ENCODE measurements around the gene PHF12.
A peak's percentile ranks its signal among the peaks of the same experiment; 100 is the strongest.

PHF12 gene

DNA sequence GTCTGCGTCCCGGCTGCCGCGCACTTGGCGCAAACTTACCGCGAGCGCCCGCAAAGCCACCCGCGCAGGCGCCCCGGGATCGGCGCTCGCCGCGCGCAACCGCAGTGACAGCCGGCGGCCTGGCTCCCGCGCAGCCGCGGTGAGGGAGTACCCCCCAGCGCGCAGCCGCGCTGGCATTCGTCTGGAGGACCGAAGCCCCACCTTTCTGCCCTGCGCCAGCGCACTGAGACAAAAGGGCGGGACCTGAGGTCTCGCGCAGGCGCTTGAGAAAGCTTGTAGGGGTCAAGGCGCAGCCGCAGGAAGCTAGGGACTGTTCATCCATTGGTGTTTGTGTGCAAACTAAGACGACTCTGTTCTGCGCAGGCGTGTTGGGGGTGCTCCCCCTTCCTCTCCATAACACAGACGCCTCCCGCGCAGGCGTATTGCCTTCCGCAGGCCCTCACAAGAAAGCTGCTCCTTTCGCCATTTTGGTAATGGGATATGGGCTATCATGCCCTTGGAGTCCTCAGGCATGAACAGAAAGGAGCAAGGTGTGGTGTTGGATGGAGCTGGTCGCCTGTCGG lies at the start of gene PHF12:
TSS of gene PHF12 (minus strand) at position 91 of the 563 bp plus-strand sequence. CDS start 558 bp downstream, outside the sequence.
- H3K27ac ChIP-seq: peak within 1 kb of the TSS; percentile 100
- TF ChIP-seq CTCF (conservative IDR thresholded peaks at IDR 0.05): no peak

DNA sequence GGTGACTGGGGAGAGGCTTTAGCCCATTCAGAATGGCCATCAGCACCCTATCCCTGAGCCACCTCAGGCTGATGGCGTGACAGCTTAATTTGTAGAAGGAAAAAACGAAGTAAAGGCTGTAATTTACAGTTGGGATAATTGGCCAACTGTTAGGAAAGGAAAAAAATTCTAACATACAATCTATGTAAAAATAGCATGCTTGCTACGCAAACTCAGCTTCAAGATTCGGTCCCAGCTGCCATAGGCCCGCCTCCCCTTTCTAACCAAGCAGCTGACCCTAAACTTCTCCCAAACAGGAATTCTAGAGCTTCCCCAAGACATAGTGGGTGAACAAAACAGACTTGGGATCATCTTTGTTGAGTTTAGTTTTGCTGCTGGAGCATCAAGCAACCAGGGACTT lies 49.7 kb upstream of the PHF12 start:
- H3K27ac ChIP-seq: no peak overlapping the region
- TF ChIP-seq CTCF (conservative IDR thresholded peaks at IDR 0.05): no peak

- no peak for TF ChIP-seq CTCF (conservative IDR thresholded peaks at IDR 0.05)
- no peak overlapping the region for H3K27ac ChIP-seq
Observed at GRCh38 chr17:28999206-28999605, 47.9 kb upstream of the PHF12 start.

DNA sequence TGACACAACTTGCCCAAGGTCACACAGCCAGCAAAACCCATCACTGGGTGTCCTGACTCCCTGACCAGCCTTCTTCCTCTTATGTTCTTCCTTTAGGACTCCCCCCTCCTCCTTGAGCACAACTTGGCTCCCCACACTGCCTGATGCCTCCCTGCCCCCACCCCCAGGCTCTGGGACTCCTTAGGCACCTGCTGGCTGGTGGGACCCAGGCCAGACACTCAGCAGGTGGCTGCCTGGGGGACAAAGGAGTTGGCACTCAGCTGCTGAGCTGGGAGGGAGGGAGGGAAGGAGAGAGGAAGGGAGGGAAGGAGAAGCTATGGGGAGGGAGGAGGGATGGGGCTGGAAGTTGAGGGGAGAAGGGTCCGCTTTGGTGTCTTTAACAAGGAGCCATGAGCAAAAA lies 46.5 kb upstream of the PHF12 start:
- no peak for TF ChIP-seq CTCF (conservative IDR thresholded peaks at IDR 0.05)
- H3K27ac ChIP-seq: no peak overlapping the region

DNA sequence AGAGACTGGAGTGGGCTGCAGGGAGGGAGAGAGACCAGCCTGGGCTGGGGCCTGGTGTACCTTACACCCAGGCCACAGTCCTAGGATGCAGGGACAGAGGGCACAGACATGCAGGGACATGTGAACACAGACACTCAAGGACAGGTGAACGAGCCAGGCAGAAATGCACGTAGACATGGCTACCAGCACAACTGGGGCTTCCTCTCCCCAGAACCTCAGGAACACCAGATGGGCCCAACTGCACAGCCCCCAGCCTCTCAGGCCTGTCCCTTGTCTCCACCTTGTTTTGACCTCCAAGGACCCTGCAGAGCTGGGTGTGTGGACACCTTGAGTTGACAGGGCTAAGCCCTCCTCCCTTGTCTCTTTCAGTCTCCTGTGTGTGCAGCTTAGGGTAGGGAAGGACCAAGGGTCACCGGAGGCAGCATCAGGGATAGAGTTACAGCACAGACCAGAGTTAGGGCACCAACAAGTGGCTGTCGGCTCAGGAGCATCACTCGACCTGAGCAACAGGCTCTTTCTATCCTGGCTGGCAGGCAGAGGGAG lies 45.3 kb upstream of the PHF12 start:
- no peak for TF ChIP-seq CTCF (conservative IDR thresholded peaks at IDR 0.05)
- no peak overlapping the region for H3K27ac ChIP-seq

DNA sequence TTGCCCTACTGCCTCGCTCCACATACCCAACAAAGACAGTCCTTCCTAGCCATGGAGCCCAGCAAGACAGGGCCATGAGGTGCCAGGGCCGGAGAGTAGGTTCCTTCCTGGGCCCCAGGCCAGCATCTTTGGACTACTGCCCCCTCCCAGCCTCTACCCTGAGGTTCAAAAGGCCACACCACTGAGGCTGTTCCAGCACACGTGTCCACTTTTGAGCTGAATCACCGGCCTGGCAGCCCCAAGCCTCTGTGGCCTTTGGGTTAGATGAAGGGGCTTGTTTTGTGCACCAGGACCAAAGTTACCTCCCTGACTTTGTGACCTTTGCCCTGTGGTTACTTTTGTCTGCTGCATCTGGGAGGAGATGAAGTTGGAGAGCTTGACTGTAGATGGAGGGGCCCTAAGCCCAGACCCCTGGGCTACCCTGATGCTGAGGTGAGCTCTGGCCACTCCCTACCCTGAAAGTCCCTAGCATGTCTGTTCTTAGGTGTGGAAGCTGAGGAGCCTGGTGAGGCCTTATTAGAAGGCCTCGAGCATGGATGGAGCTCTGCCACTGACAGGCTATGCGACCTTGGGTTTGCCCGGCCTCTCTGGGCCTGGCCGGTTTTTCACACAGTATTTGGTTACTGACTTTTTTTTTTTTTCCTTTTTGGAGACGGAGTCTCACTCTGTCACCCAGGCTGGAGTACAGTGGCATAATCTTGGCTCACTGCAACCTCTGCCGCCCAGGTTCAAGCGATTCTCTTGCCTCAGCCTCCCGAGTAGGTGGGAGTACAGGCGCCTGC lies 42.5 kb upstream of the PHF12 start:
- H3K27ac ChIP-seq: no peak overlapping the region
- TF ChIP-seq CTCF (conservative IDR thresholded peaks at IDR 0.05): no peak

Data from VCaP (cell line).